Adipocyte (in vitro differentiated cells): ENCODE measurements around the gene EIF2B2.

Experiments used
- DNase-seq: peaks from one replicate; pipeline ENCODE4 v3.0.0-alpha.2; 2015; ENCODE audit warnings: low read depth
- H3K27me3 ChIP-seq: replicated peaks from 2 replicates; pipeline ENCODE4 v1.7.0; 2013; ENCODE audit warnings: mild to moderate bottlenecking, low read length, moderate library complexity; ENCODE audit not compliant: control insufficient read depth, insufficient read depth
- H3K36me3 ChIP-seq: 2 replicates; pipeline ENCODE4 v1.7.0; 2013; ENCODE audit warnings: low read length, mild to moderate bottlenecking, moderate library complexity; ENCODE audit not compliant: control insufficient read depth, insufficient read depth, severe bottlenecking
- H3K4me1 ChIP-seq: 2 replicates; pipeline ENCODE4 v1.7.0; 2013; ENCODE audit warnings: mild to moderate bottlenecking, low read length, moderate library complexity; ENCODE audit not compliant: control insufficient read depth, insufficient read depth
- H3K4me3 ChIP-seq: 2 replicates; pipeline ENCODE4 v1.7.0; 2013; ENCODE audit warnings: mild to moderate bottlenecking, low read length, moderate library complexity
- H3K9ac ChIP-seq: 2 replicates; pipeline ENCODE4 v1.7.0; 2013; ENCODE audit warnings: mild to moderate bottlenecking, low read length, moderate library complexity
- H3K9me3 ChIP-seq: 2 replicates; pipeline ENCODE4 v1.7.0; 2013; ENCODE audit warnings: mild to moderate bottlenecking, low read length, moderate library complexity; ENCODE audit not compliant: control insufficient read depth

The EIF2B2 gene

GRCh38 chr14:75025082-75025481 lies 22.4 kb downstream of the EIF2B2 start:
- no peak overlapping the region for H3K4me3 ChIP-seq
- H3K4me1 ChIP-seq = peaks cover 7% of the 10 kb centered on the region
- no peak for DNase-seq
- H3K9ac ChIP-seq = no peak overlapping the region
- no peaks in the 10 kb centered on the region for H3K9me3 ChIP-seq
- H3K36me3 ChIP-seq = peaks cover 30% of the 10 kb centered on the region
- no peaks in the 10 kb centered on the region for H3K27me3 ChIP-seq

- H3K27me3 ChIP-seq = no peaks in the 10 kb centered on the region
- no peak overlapping the region for H3K9ac ChIP-seq
- H3K36me3 ChIP-seq = peaks cover 32% of the 10 kb centered on the region
- no peaks in the 10 kb centered on the region for H3K9me3 ChIP-seq
- no peak overlapping the region for H3K4me3 ChIP-seq
- peaks cover 7% of the 10 kb centered on the region for H3K4me1 ChIP-seq
- DNase-seq = no peak
These were observed 23.2 kb downstream of the EIF2B2 start for GRCh38 chr14:75025876-75026275.

- DNase-seq = no peak
- H3K4me1 ChIP-seq = no peaks in the 10 kb centered on the region
- H3K9me3 ChIP-seq = no peaks in the 10 kb centered on the region
- no peaks in the 10 kb centered on the region for H3K27me3 ChIP-seq
- no peak overlapping the region for H3K9ac ChIP-seq
- H3K36me3 ChIP-seq = peaks cover 37% of the 10 kb centered on the region
- no peak overlapping the region for H3K4me3 ChIP-seq
These were observed 27.4 kb downstream of the EIF2B2 start for GRCh38 chr14:75030147-75030546.

- Histone ChIP-seq H3K9me3 (no peaks in the 10 kb centered on the region), H3K27me3 (no peaks in the 10 kb centered on the region), H3K9ac (no peak overlapping the region), H3K36me3 (peaks cover 35% of the 10 kb centered on the region), H3K4me3 (no peak overlapping the region), H3K4me1 (no peaks in the 10 kb centered on the region)
- DNase-seq = no peak
These were observed 30.2 kb downstream of the EIF2B2 start for GRCh38 chr14:75032939-75033338.

- H3K27me3 ChIP-seq = no peaks in the 10 kb centered on the region
- peaks cover 13% of the 10 kb centered on the region for H3K36me3 ChIP-seq
- peaks cover 19% of the 10 kb centered on the region for H3K4me1 ChIP-seq
- DNase-seq = no peak
- H3K9ac ChIP-seq = no peak overlapping the region
- no peaks in the 10 kb centered on the region for H3K9me3 ChIP-seq
- no peak overlapping the region for H3K4me3 ChIP-seq
These were observed 37.8 kb downstream of the EIF2B2 start for GRCh38 chr14:75040507-75040906.

GRCh38 chr14:75040959-75041358 lies 38.2 kb downstream of the EIF2B2 start:
- no peaks in the 10 kb centered on the region for H3K9me3 ChIP-seq
- H3K36me3 ChIP-seq = peaks cover 13% of the 10 kb centered on the region
- no peaks in the 10 kb centered on the region for H3K27me3 ChIP-seq
- no peak for DNase-seq
- H3K4me1 ChIP-seq = peaks cover 19% of the 10 kb centered on the region
- H3K9ac ChIP-seq = no peak overlapping the region
- H3K4me3 ChIP-seq = no peak overlapping the region

- DNase-seq = peak; percentile 25
- peaks cover 22% of the 10 kb centered on the region for H3K4me1 ChIP-seq
- H3K36me3 ChIP-seq = peaks cover 13% of the 10 kb centered on the region
- H3K9ac ChIP-seq = no peak overlapping the region
- H3K9me3 ChIP-seq = no peaks in the 10 kb centered on the region
- no peaks in the 10 kb centered on the region for H3K27me3 ChIP-seq
- H3K4me3 ChIP-seq = no peak overlapping the region
These were observed 38.9 kb downstream of the EIF2B2 start for GRCh38 chr14:75041613-75042012.

- Histone ChIP-seq H3K9me3 (no peaks in the 10 kb centered on the region), H3K9ac (no peak overlapping the region), H3K4me3 (no peak overlapping the region), H3K27me3 (no peaks in the 10 kb centered on the region), H3K36me3 (peaks cover 13% of the 10 kb centered on the region), H3K4me1 (peaks cover 25% of the 10 kb centered on the region)
- peak; percentile 84 for DNase-seq
These were observed 39.3 kb downstream of the EIF2B2 start for GRCh38 chr14:75042035-75042434.

GRCh38 chr14:75044322-75044721 lies 41.6 kb downstream of the EIF2B2 start:
- DNase-seq = peak; percentile 65
- Histone ChIP-seq H3K9me3 (no peaks in the 10 kb centered on the region), H3K4me1 (peaks cover 41% of the 10 kb centered on the region), H3K36me3 (peaks cover under 1% of the 10 kb centered on the region), H3K9ac (no peak overlapping the region), H3K4me3 (no peak overlapping the region), H3K27me3 (no peaks in the 10 kb centered on the region)

- Histone ChIP-seq H3K36me3 (no peaks in the 10 kb centered on the region), H3K4me3 (no peak overlapping the region), H3K27me3 (no peaks in the 10 kb centered on the region), H3K4me1 (peaks cover 43% of the 10 kb centered on the region), H3K9ac (no peak overlapping the region), H3K9me3 (no peaks in the 10 kb centered on the region)
- DNase-seq = peak; percentile 24
These were observed 42.0 kb downstream of the EIF2B2 start for GRCh38 chr14:75044752-75045151.

- Histone ChIP-seq H3K4me1 (peaks cover 52% of the 10 kb centered on the region), H3K36me3 (no peaks in the 10 kb centered on the region), H3K9me3 (no peaks in the 10 kb centered on the region), H3K9ac (no peak overlapping the region), H3K27me3 (no peaks in the 10 kb centered on the region), H3K4me3 (no peak overlapping the region)
- DNase-seq = no peak
These were observed 43.6 kb downstream of the EIF2B2 start for GRCh38 chr14:75046275-75046674.

GRCh38 chr14:75046899-75047298 lies 44.2 kb downstream of the EIF2B2 start:
- DNase-seq = no peak

More at GRCh38 chr14:75046899-75047298, 44.2 kb downstream of the EIF2B2 start:
- H3K9ac ChIP-seq = no peak overlapping the region
- peaks cover 52% of the 10 kb centered on the region for H3K4me1 ChIP-seq
- H3K4me3 ChIP-seq = no peak overlapping the region
- no peaks in the 10 kb centered on the region for H3K36me3 ChIP-seq
- H3K27me3 ChIP-seq = no peaks in the 10 kb centered on the region
- H3K9me3 ChIP-seq = no peaks in the 10 kb centered on the region
